Effector CD8-positive, alpha-beta T cell (primary cell): ENCODE measurements around the gene PRKAR1B.

Experiments used
- DNase-seq: peaks from one replicate; lab custom pipeline; 2025; lab: John Stamatoyannopoulos, UW

Gene PRKAR1B

GRCh38 chr7:589781-590575, 137.1 kb downstream of the PRKAR1B start:
- DNase-seq: no peak

GRCh38 chr7:587767-588166, 139.3 kb downstream of the PRKAR1B start:
- no peak for DNase-seq

- no peak for DNase-seq
These were observed 140.6 kb downstream of the PRKAR1B start for GRCh38 chr7:586494-586893.

- no peak for DNase-seq
These were observed 141.2 kb downstream of the PRKAR1B start for GRCh38 chr7:585873-586272.

GRCh38 chr7:585229-585711, 141.8 kb downstream of the PRKAR1B start:
- no peak for DNase-seq

GRCh38 chr7:584820-585219, 142.3 kb downstream of the PRKAR1B start:
- DNase-seq: no peak

- peak; percentile 69 for DNase-seq
These were observed 143.0 kb downstream of the PRKAR1B start for GRCh38 chr7:584122-584465.

- no peak for DNase-seq
These were observed 143.5 kb downstream of the PRKAR1B start for GRCh38 chr7:583410-584121.

GRCh38 chr7:582931-583330, 144.2 kb downstream of the PRKAR1B start:
- DNase-seq: no peak

- DNase-seq: no peak
These were observed 144.8 kb downstream of the PRKAR1B start for GRCh38 chr7:582081-582835.

GRCh38 chr7:578386-578785, 148.7 kb downstream of the PRKAR1B start:
- DNase-seq: no peak

- DNase-seq: no peak
These were observed 149.2 kb downstream of the PRKAR1B start for GRCh38 chr7:577741-578370.

GRCh38 chr7:577278-577665, 149.8 kb downstream of the PRKAR1B start:
- no peak for DNase-seq

- no peak for DNase-seq
These were observed 150.4 kb downstream of the PRKAR1B start for GRCh38 chr7:576524-577277.

GRCh38 chr7:575425-576366, 151.4 kb downstream of the PRKAR1B start:
- DNase-seq: no peak

GRCh38 chr7:574661-575395, 152.3 kb downstream of the PRKAR1B start:
- DNase-seq: no peak

- no peak for DNase-seq
These were observed 153.1 kb downstream of the PRKAR1B start for GRCh38 chr7:573933-574381.

- DNase-seq: no peak
These were observed 153.7 kb downstream of the PRKAR1B start for GRCh38 chr7:573269-573932.
